Kidney tubule cell (primary cell): ENCODE data around the gene DDI1.

Experiments
- DNase-seq: peaks from one replicate; pipeline ENCODE4 v3.0.0-alpha.2; 2018; ENCODE audit warnings: low spot score

Gene DDI1

GRCh38 chr11:104078245-104078644 is 41.8 kb downstream of the DDI1 start:
- no peak for DNase-seq

GRCh38 chr11:104078995-104079394 is 42.6 kb downstream of the DDI1 start:
- DNase-seq: no peak

GRCh38 chr11:104086621-104087020 is 50.2 kb downstream of the DDI1 start:
- no peak for DNase-seq
